Breast epithelium (tissue), 3 donors: ENCODE measurements around the gene CDA.

Experiments
- CTCF ChIP-seq, 3 donors: fragments of 450-650 bp; IDR thresholded peaks; one replicate each; pipeline ENCODE4 v1.5.1; 2016 to 2017; ENCODE audit warnings: antibody characterized with exemption in 3 of 3, mild to moderate bottlenecking in 3 of 3, moderate library complexity in 3 of 3
- POLR2AphosphoS5 ChIP-seq, 3 donors: sonication (generic); formaldehyde crosslinking; IDR thresholded peaks; one replicate each; pipeline ENCODE4 v1.6.1; 2017; ENCODE audit warnings: antibody characterized with exemption in 3 of 3

- no peak for TF ChIP-seq POLR2AphosphoS5 (IDR thresholded peaks at IDR 0.05)
- no peak for TF ChIP-seq CTCF (IDR thresholded peaks at IDR 0.05)
Observed at GRCh38 chr1:20644416-20644815, 55.5 kb downstream of the CDA start.
